K562 (cell line): ENCODE data around the gene C2orf76. TPM values are rescaled to one million over a fixed set of nuclear protein-coding genes. Genes with fewer than 3 reads are reported as not detected.

Source experiments
- ATF1 ChIP-seq, 2 experiments: fragments of 450-650 bp in 1 of 2; IDR thresholded peaks; 2 replicates each; pipeline ENCODE4 v1.6.1; 2016; ENCODE audit warnings: missing compliant biosample characterization in 1 of 2, missing genetic modification characterization in 1 of 2
- BCLAF1 ChIP-seq, 2 experiments: fragments of 450-650 bp in 1 of 2; IDR thresholded peaks; 2 replicates each; pipeline ENCODE4 v1.6.1; 2011 to 2017; ENCODE audit warnings: low read depth in 2 of 2, antibody characterized with exemption in 1 of 2, borderline replicate concordance in 1 of 2, low read length in 1 of 2, mild to moderate bottlenecking in 1 of 2, mixed read lengths in 1 of 2; ENCODE audit not compliant: control insufficient read depth in 1 of 2
- CBX1 ChIP-seq: sonication (generic); IDR thresholded peaks from 2 replicates; pipeline ENCODE4 v1.6.1; 2016; ENCODE audit warnings: antibody characterized with exemption, low read depth, mild to moderate bottlenecking
- EP400 ChIP-seq: fragments of 450-650 bp; IDR thresholded peaks from 2 replicates; pipeline ENCODE4 v1.6.1; 2017; ENCODE audit warnings: antibody characterized with exemption, mild to moderate bottlenecking, moderate library complexity
- HMGN3 ChIP-seq: IDR thresholded peaks from 2 replicates; pipeline ENCODE4 v1.6.1; 2011; ENCODE audit warnings: borderline replicate concordance, low read depth, mild to moderate bottlenecking, mixed read lengths, low read length; ENCODE audit not compliant: insufficient read length; ENCODE audit errors: extremely low read depth
- MGA ChIP-seq: fragments of 450-650 bp; IDR thresholded peaks from 2 replicates; pipeline ENCODE4 v1.6.1; 2016; ENCODE audit warnings: mild to moderate bottlenecking, moderate library complexity
- TCF15 ChIP-seq: fragments of 250-450 bp; sonication (Bioruptor Pico); IDR thresholded peaks from 2 replicates; pipeline ENCODE4 v1.8.0; 2022; ENCODE audit warnings: moderate library complexity, mild to moderate bottlenecking, inconsistent platforms
- ZFP91 ChIP-seq: sonication (generic); formaldehyde crosslinking; IDR thresholded peaks from 2 replicates; pipeline ENCODE4 v1.8.0; 2022; ENCODE audit warnings: mild to moderate bottlenecking, missing genetic modification reagents
- polyA plus RNA-seq, 8 experiments: library from polyadenylated mRNA; depleted of rRNA in 4 of 8; stranded (reverse) in 5 of 8; unstranded in 3 of 8; fragments of >200 nt; fragmentation: Nextera tagmentation in 2 of 8; fragmentation: Illumina TruSeq in 1 of 8; extraction: Ambion mirVana in 2 of 8; extraction: Trizol in 1 of 8; gene quantifications; 2 replicates each; pipeline versions ENCODE4 v1.2.1 to v1.2.3, GENCODE V29; 2011 to 2014; ENCODE audit warnings: inconsistent platforms in 1 of 8, missing spikeins in 1 of 8
- total RNA-seq, 7 experiments: library from RNA; depleted of rRNA in 6 of 7; stranded (reverse); fragments of >200 nt in 6 of 7; fragmentation: Illumina TruSeq in 2 of 7; extraction: Trizol in 2 of 7; gene quantifications; 2 replicates each; pipeline versions ENCODE4 v1.2.1 to v1.2.3, GENCODE V29; 2011 to 2021; ENCODE audit warnings: low replicate concordance in 1 of 7

The C2orf76 gene
- total and polyA plus RNA-seq, 9 of the 15 experiments (the other 6 are each of a cell fraction or from before 2014, with no cell fraction given) = 4.8 to 26.2 (median 14.5) TPM

GRCh38 chr2:119366649-119367471, at the start of gene C2orf76, which contains the start of gene DBI (continued):
- TF ChIP-seq ATF1 (CRISPR knock-in tag; IDR thresholded peaks at IDR 0.05) = no peak
- TF ChIP-seq ATF1 (tag; IDR thresholded peaks at IDR 0.05) = peak; percentile 79
- no peak for TF ChIP-seq ZFP91 (CRISPR knock-in tag)
- TF ChIP-seq BCLAF1 (IDR thresholded peaks at IDR 0.05; ENCODE audit: borderline replicate concordance in 1 of 2, control insufficient read depth in 1 of 2, low read depth in 2 of 2, low read length in 1 of 2) = no peak
- TF ChIP-seq EP400 = peak; percentile 85
- TF ChIP-seq TCF15 (CRISPR knock-in tag) = no peak
- peak; percentile 91; the same call in 1 of the 2 replicates for TF ChIP-seq CBX1
- TF ChIP-seq HMGN3 = peak; percentile 96
- peak; percentile 82 for TF ChIP-seq MGA
